Measurements from ENCODE around the gene CD84. TPM values are rescaled to one million over a fixed set of nuclear protein-coding genes. Genes with fewer than 3 reads are reported as not detected.
"Not testable (repeated sequence)": the region's sequence is repeated elsewhere in the genome, so short reads cannot be mapped to it uniquely, and the experiment has no call there.

The CD84 gene
- total RNA-seq, 1 experiment from 2014 or later = not detected

DNA sequence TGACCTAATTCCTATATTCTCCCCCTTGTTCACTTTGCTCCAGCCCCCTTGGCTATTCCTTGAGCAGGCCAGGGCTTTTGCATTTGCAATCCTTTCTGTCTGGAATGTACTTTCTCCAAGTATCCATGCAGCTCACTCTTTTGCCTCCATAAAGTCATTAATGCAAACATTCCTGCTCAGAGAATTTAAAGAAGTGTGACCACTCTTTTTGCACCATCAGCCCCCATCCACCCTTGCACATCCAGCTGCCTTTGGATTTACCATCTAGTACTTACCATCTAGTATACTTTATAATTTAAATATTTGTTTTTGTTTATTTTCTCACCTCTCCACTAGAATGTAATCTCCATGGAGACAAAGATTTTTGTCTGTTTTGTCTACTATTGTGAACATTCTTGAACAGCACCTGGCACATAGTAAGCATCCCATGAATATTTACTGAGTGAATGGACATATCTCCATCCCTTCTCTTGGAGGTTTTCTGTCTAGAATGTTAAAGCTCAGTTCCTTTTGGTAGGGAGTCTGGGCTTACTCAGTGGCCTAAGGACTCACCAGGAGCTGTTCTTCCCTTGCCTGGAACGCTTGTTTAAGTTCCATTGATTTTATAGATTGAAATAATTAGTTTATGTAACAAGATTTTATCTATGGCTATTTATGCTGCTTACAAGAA, 78.8 kb downstream of the CD84 start:
- in situ Hi-C loops (cut with HindIII; ENCODE audit: low pct_unique_long_range_greater_than_20kb, low sequenced_read_pairs) = no loop called here
- no peak for DNase-seq (ENCODE audit: low read depth, low spot score)

DNA sequence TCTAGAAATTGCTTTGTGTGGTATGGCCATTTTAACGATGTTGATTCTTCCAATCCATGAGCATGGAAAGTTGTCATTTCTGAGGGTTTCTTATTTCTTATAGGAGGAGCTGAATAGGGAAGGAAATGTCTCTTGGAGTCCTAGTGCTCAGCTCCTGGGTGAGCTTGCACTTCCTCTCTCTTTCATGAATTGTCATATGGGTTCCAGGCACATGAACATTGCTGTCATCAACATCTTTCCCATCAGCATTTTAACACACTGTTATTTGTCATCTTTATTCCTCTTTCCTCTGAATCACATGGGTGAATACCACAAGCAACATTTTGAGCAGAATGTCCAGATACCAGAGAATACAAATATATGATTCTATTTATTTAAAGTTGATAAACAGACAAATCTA, 79.7 kb downstream of the CD84 start:
- DNase-seq (ENCODE audit: low read depth, low spot score) = no peak
- in situ Hi-C loops (cut with HindIII; ENCODE audit: low pct_unique_long_range_greater_than_20kb, low sequenced_read_pairs) = no loop called here

DNA sequence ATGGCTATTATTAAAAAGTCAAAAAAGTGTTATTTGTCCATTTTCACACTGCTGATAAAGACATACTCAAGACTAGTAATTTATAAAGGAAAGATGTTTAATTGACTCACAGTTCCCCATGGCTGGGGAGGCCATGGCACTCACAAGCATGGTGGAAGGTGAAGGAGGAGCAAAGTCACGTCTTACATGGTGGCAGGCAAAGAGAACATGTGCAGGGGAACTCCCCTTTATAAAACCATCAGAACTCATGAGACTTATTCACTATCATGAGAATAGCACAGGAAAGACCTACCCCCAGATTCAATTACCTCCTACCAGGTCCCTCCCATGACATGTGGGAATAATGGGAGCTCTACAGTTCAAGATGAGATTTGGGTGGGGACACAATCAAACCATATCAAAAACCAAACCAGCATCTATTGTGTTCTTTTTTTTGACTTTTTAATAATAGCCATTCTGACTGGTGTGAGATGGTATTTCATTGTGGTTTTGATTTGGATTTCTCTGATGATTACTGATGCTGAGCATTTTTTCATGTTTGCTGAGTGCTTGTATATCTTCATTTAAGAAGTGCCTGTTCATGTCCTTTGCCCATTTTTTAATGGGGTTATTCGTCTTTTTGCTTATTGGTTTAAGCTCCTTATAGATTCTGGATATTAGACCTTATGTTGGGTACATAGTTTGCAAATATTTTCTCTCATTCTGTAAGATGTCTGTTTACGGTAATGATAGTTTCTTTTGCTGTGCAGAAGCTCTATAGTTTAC, 80.8 kb downstream of the CD84 start:
- DNase-seq (ENCODE audit: low read depth, low spot score); in situ Hi-C loops (cut with HindIII; ENCODE audit: low pct_unique_long_range_greater_than_20kb, low sequenced_read_pairs): not testable (repeated sequence)

DNA sequence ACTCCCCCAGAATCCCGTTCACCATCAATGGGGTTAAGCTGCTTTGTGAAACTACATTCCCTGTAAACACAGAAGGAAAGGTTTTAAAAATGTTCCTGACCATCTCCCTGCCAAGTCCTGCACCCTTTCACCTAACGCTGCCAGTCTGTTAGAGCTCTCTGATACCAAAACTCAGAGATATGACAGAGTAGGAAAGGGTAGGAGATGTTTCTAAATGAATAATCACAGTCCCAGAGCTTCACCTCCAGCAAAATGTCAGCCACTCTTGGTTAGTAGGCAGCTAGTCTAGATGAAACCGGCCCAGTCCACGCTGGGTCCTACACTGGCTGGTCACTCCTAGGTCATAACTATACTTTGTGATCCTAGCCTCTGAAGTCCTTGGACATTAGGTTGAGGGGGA, 83.0 kb downstream of the CD84 start:
- no peak for DNase-seq (ENCODE audit: low read depth, low spot score)
- in situ Hi-C loops (cut with HindIII; ENCODE audit: low pct_unique_long_range_greater_than_20kb, low sequenced_read_pairs) = no loop called here

DNA sequence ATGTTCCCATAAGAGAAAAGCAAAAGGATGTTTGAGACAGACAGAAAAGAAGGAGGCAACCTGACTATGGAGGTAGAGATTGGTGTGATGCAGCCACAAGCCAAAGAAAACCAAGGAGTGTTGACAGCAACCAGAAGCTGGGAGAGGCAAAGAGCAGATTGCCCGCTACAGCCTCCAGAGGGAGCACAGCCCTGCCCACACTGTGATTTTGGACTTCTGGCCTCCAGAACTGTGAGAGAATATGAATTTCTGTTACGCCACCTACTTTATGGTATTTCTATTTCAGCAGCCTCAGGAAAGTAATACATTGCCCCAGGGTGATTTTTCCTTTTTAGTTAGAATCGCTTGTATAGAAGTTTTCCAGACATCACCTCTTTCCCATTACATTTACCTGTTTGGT, 84.7 kb downstream of the CD84 start:
- peak; percentile 61 for DNase-seq (ENCODE audit: low read depth, low spot score)
- in situ Hi-C loops (cut with HindIII; ENCODE audit: low pct_unique_long_range_greater_than_20kb, low sequenced_read_pairs) = no loop called here

DNA sequence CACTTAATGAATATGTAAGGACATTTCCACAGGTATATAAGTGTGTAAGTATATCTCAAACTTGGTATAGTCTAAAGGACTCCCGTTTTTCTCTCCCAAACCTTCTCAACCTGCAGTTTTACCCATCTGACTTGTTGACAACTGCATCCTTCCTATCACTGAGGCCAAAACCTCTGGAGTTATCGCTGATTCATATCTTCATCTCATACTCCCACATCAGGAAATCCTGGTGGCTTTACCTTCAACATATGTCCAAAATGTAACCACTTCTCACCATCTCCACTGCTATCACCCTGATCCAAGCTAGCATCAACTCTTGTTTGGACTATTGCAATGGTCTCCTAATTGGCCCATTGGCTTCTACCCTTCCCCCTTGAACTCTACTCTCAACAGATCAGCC, 86.7 kb downstream of the CD84 start:
- in situ Hi-C loops (cut with HindIII; ENCODE audit: low pct_unique_long_range_greater_than_20kb, low sequenced_read_pairs) = no loop called here
- no peak for DNase-seq (ENCODE audit: low read depth, low spot score)

DNA sequence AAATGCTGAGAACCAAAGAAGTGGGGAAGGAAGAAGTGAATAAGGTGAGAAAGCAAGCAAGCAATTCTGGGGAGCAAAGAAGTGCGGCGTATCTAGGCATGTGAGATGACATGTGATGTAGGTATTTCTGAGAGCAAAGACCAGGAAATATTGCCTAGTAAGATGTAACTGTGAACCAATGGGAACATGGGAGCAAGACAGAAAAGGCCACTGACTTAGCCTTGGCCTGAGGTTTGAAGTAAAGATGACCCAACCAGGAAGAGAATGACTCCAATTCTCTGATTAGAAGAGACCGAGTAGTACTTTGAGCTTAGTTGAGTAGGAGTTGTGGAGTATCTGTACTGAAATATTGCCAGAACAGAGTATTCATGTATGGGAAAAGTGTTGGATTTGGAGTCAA, 87.3 kb downstream of the CD84 start:
- DNase-seq (ENCODE audit: low read depth, low spot score) = no peak
- in situ Hi-C loops (cut with HindIII; ENCODE audit: low pct_unique_long_range_greater_than_20kb, low sequenced_read_pairs) = no loop called here

Other genes with a start within 250 kb of the CD84 start
- 183 and 186 TPM in 2 replicates for gene COPA, start 236.2 kb downstream of the CD84 start, total RNA-seq (2014; rRNA removed; shearing (Covaris generic))
- gene NCSTN, start 236.1 kb downstream of the CD84 start, total RNA-seq (2014; rRNA removed; shearing (Covaris generic)) = 85.8 and 87.3 TPM in 2 replicates
- not detected in 2 replicates for gene NHLH1, start 212.4 kb downstream of the CD84 start, total RNA-seq (2014; rRNA removed; shearing (Covaris generic))
- 1.8 and 2.0 TPM in 2 replicates for gene VANGL2, start 178.9 kb downstream of the CD84 start, total RNA-seq (2014; rRNA removed; shearing (Covaris generic))
- gene SLAMF6, start 56.2 kb downstream of the CD84 start, total RNA-seq (2014; rRNA removed; shearing (Covaris generic)) = not detected in 2 replicates
- gene SLAMF1, start 67.5 kb upstream of the CD84 start, total RNA-seq (2014; rRNA removed; shearing (Covaris generic)) = not detected in 2 replicates
- not detected in 2 replicates for gene CD48, start 132.3 kb upstream of the CD84 start, total RNA-seq (2014; rRNA removed; shearing (Covaris generic))
- gene SLAMF7, start 159.8 kb upstream of the CD84 start, total RNA-seq (2014; rRNA removed; shearing (Covaris generic)) = 7.9 TPM in 2 replicates
- not detected in 2 replicates for gene LY9, start 216.7 kb upstream of the CD84 start, total RNA-seq (2014; rRNA removed; shearing (Covaris generic))